Calu3 (cell line): Measurements from ENCODE around the gene SGTB. TPM values are rescaled to one million over a fixed set of nuclear protein-coding genes. Genes with fewer than 3 reads are reported as not detected.

Experiments used
- BruUV-seq: library from RNA; stranded (reverse); fragments of 400-500 nt; replicated peaks from 2 replicates; lab custom pipeline; 2021; lab: Mats Ljungman, UMichigan
- CTCF ChIA-PET: fragments of 300-600 bp; sonication (Branson Sonifier 250); formaldehyde crosslinking; loops from one replicate; lab custom pipeline; 2022; ENCODE audit warnings: antibody characterized with exemption; lab: Charles Lee
- DNase-seq: peaks from one replicate; pipeline ENCODE4 v3.0.0; 2022
- H3K27ac Mint-ChIP-seq: one replicate; pipeline ENCODE4 v1.8.0; 2022; ENCODE audit warnings: mixed read lengths; ENCODE audit not compliant: unreplicated experiment
- H3K27me3 Mint-ChIP-seq: one replicate; pipeline ENCODE4 v1.8.0; 2022; ENCODE audit warnings: mixed read lengths; ENCODE audit not compliant: unreplicated experiment
- H3K36me3 Mint-ChIP-seq: one replicate; pipeline ENCODE4 v1.8.0; 2022; ENCODE audit warnings: mild to moderate bottlenecking, moderate library complexity, mixed read lengths; ENCODE audit not compliant: insufficient read depth, unreplicated experiment
- H3K4me1 Mint-ChIP-seq: one replicate; pipeline ENCODE4 v1.8.0; 2022; ENCODE audit warnings: mild to moderate bottlenecking, low read depth, mixed read lengths; ENCODE audit not compliant: unreplicated experiment
- H3K4me3 Mint-ChIP-seq: one replicate; pipeline ENCODE4 v1.8.0; 2022; ENCODE audit warnings: mild to moderate bottlenecking, low read depth, moderate library complexity, mixed read lengths; ENCODE audit not compliant: unreplicated experiment
- H3K9me3 Mint-ChIP-seq: one replicate; pipeline ENCODE4 v1.8.0; 2022; ENCODE audit warnings: low read depth, mixed read lengths; ENCODE audit not compliant: unreplicated experiment
- CTCF ChIP-seq: fragments of 200-600 bp; IDR thresholded peaks from one replicate; pipeline ENCODE4 v1.8.0; 2022; ENCODE audit warnings: antibody characterized with exemption; ENCODE audit not compliant: unreplicated experiment
- intact Hi-C: fragments of 100-400 bp; cut with micrococcal nuclease; formaldehyde crosslinking; loops from one replicate; pipeline ENCODE4 v1.10.0; 2022; ENCODE audit not compliant: unreplicated experiment
- total RNA-seq: library from RNA; stranded (reverse); gene quantifications from 2 replicates; pipeline ENCODE4 v1.2.3, GENCODE V29; 2022

SGTB gene
- total RNA-seq, 1 experiment from 2014 or later, result 6.8 TPM

GRCh38 chr5:65647941-65648340 is 74.0 kb downstream of the SGTB start:
- intact Hi-C loops, result no loop called here
- peaks cover 5% of the 10 kb centered on the region for H3K36me3 Mint-ChIP-seq
- H3K4me1 Mint-ChIP-seq, result no peaks in the 10 kb centered on the region
- DNase-seq, result no peak
- H3K9me3 Mint-ChIP-seq, result no peaks in the 10 kb centered on the region
- H3K27ac Mint-ChIP-seq, result no peak overlapping the region
- no TSS peak for BruUV-seq
- CTCF ChIA-PET, result interaction anchor here (0.6 kb wide), 1 partner anchor 902 kb away, joined by 3 read pairs; no protein-coding TSS in a partner anchor
- no peak overlapping the region for H3K4me3 Mint-ChIP-seq
- H3K27me3 Mint-ChIP-seq, result no peaks in the 10 kb centered on the region
- no peak for TF ChIP-seq CTCF

GRCh38 chr5:65646938-65647337 is 75.0 kb downstream of the SGTB start:
- no peak for DNase-seq
- no peaks in the 10 kb centered on the region for H3K4me1 Mint-ChIP-seq

GRCh38 chr5:65640240-65640639 is 81.7 kb downstream of the SGTB start:
- H3K27ac Mint-ChIP-seq, result no peak overlapping the region
- intact Hi-C loops, result no loop called here
- CTCF ChIA-PET, result no interaction called here
- no peaks in the 10 kb centered on the region for H3K27me3 Mint-ChIP-seq
- peaks cover 2% of the 10 kb centered on the region for H3K9me3 Mint-ChIP-seq
- no peak overlapping the region for H3K4me3 Mint-ChIP-seq
- TF ChIP-seq CTCF, result no peak
- BruUV-seq, result no TSS peak
- H3K36me3 Mint-ChIP-seq, result peaks cover 4% of the 10 kb centered on the region
- no peak for DNase-seq
- H3K4me1 Mint-ChIP-seq, result no peaks in the 10 kb centered on the region

More at GRCh38 chr5:65646938-65647337, 75.0 kb downstream of the SGTB start:
- intact Hi-C loops, result no loop called here
- no peaks in the 10 kb centered on the region for H3K9me3 Mint-ChIP-seq
- peaks cover 5% of the 10 kb centered on the region for H3K36me3 Mint-ChIP-seq
- no peaks in the 10 kb centered on the region for H3K27me3 Mint-ChIP-seq
- H3K4me3 Mint-ChIP-seq, result no peak overlapping the region
- CTCF ChIA-PET, result no interaction called here
- BruUV-seq, result no TSS peak
- no peak for TF ChIP-seq CTCF
- no peak overlapping the region for H3K27ac Mint-ChIP-seq

GRCh38 chr5:65630981-65631380 is 90.9 kb downstream of the SGTB start:
- CTCF ChIA-PET, result no interaction called here
- H3K27ac Mint-ChIP-seq, result no peak overlapping the region
- no peak for TF ChIP-seq CTCF
- no peak for DNase-seq
- no peaks in the 10 kb centered on the region for H3K4me1 Mint-ChIP-seq
- H3K4me3 Mint-ChIP-seq, result no peak overlapping the region
- no peaks in the 10 kb centered on the region for H3K9me3 Mint-ChIP-seq
- H3K27me3 Mint-ChIP-seq, result no peaks in the 10 kb centered on the region
- H3K36me3 Mint-ChIP-seq, result no peaks in the 10 kb centered on the region
- intact Hi-C loops, result no loop called here
- BruUV-seq, result no TSS peak
